ENCODE results near the gene TMED6.
A peak's percentile ranks its signal among the peaks of the same experiment; 100 is the strongest.

Gene TMED6

DNA sequence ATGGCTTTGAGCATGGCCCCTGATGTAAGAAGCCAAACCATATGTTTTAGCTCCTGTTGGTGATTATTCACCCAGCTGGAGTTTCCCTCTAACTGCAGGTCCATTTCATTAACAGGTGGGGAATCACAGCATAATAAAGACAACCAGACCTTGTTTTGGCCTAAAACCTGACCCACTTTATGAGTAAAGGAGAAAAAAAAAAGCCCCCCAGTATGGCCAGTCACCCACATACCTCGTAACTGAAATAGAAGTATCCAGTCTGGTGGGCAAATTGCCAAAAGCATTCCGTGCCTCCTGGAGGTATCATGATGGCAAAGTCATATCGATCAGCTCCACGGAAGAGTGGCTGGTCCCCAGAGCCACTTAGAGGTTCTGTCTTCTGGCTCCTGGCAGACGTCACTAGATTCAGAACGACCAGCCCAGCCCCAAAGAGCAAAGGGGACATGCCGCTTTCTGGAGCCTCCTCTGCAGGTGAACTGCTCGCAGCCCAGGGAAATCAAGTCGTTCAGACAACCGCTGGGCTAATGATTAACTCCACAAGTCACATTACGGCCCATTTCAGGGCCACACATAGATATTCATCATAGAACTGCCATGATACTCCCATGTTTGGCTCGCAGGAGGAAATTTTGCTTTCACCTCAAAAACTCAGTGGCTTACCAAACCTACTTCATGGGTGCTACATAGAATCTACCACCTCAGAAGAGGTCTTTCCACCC lies at the start of gene TMED6:
TMED6 (minus strand) TSS at position 478 of the 719 bp plus-strand sequence; CDS start at position 445, 33 bp downstream.
- no peak within 1 kb of the TSS for H3K4me3 ChIP-seq (ENCODE audit: low read depth, low read length)
- DNase-seq (ENCODE audit: low read depth), result no peak
- TF ChIP-seq, protein P1, sequence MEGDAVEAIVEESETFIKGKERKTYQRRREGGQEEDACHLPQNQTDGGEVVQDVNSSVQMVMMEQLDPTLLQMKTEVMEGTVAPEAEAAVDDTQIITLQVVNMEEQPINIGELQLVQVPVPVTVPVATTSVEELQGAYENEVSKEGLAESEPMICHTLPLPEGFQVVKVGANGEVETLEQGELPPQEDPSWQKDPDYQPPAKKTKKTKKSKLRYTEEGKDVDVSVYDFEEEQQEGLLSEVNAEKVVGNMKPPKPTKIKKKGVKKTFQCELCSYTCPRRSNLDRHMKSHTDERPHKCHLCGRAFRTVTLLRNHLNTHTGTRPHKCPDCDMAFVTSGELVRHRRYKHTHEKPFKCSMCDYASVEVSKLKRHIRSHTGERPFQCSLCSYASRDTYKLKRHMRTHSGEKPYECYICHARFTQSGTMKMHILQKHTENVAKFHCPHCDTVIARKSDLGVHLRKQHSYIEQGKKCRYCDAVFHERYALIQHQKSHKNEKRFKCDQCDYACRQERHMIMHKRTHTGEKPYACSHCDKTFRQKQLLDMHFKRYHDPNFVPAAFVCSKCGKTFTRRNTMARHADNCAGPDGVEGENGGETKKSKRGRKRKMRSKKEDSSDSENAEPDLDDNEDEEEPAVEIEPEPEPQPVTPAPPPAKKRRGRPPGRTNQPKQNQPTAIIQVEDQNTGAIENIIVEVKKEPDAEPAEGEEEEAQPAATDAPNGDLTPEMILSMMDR (IDR thresholded peaks at IDR 0.05; ENCODE audit: low read depth, low read length, missing control alignments), result no peak

DNA sequence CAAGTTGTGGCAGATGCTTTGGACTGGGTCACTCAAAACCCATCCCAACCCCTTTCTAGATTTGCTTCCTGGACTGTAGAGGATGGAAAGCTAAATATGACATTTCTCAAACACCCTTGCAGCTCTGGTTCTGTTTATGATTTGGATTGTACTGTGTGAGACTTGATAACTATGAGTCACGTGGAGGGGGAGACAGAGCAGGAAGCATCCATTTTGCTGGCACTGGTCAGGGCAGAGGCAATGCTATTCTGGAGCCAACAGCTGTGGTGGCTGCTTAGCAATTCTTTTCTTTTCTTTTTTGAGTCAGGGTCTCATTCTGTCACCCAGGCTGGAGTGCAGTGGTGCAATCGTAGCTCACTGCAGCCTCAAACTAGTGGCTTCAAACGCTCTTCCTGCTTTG lies 47.8 kb upstream of the TMED6 start:
- no peak for DNase-seq (ENCODE audit: low read depth)
- TF ChIP-seq, protein P1 (IDR thresholded peaks at IDR 0.05; ENCODE audit: low read depth, low read length, missing control alignments), result no peak
- no peak overlapping the region for H3K4me3 ChIP-seq (ENCODE audit: low read depth, low read length)

DNA sequence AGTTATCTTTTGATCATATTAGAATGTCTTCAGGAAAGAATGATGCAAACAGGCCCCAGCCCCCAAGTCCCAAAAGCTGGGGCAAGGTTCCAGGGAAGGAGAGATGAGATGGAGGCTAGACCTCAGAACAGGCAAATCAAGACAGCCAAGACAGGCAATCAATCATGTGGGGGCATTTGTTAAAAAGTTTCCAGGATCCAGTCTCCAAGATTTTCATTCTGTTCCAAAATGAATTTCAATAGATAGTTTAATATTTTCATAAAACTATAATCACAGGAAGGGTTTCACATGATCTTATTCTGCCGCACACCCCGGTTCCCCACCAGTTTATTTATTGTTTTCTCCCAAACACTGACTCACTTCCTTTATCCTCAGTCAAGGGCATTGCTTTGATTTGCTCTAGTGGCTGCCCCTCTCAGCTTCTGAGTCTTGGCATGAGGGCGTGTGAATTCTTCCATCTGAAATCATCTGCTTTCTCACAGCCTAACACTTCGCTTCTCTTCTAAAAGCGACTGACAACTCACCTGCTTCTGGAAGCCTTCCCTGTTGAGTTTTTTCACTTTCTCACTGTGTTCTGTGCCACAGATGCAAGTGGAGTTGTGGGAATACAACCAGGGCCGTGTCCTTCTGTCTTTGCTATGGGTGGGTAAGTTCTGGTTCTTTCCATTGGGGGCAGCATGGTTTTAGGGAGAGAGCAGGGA lies 46.4 kb upstream of the TMED6 start:
- DNase-seq (ENCODE audit: low read depth), result no peak
- H3K4me3 ChIP-seq (ENCODE audit: low read depth, low read length), result no peak overlapping the region

DNA sequence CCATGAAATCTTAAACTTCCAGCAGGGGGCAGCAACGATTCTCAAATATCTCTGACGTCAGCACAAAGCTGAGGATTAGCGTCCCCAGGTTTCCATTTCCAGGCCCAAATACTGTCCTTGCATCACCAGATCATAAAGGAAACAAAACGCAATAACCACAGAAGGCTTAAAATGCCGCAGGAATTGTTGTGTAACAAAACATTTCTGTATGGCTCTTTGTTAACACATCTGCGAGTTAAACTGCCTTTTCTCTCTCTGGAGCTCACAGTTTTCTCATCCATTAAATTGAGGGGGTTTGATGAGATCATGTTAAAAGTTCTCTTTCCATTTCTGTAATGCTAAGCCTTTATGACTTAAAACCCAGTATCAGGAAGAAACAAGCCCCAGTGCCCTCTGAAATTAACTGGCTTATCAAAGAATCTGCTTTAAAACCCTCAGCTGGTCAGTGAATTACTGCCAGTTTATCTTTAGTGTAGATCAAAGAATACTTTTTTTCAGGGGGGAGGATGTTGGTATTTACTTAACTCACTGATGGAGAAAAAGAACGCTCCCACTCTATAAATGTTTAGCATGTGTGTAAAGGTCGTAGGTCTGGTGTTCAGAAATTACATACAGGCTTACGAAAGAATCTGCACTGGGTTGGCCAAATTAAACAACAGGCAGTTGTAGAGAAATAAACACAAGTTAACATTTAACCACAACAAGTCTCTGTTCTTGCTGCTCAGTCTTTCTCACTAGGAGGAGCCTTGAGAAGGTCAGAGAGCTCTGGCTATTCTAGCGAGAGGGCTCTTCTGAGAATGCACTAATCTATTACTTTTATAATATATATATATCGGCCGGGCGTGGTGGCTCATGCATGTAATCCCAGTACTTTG lies 44.8 kb upstream of the TMED6 start:
- no peak overlapping the region for H3K4me3 ChIP-seq (ENCODE audit: low read depth, low read length)

More for the DNA sequence above, 46.4 kb upstream of the TMED6 start:
- TF ChIP-seq, protein P1 (IDR thresholded peaks at IDR 0.05; ENCODE audit: low read depth, low read length, missing control alignments), result peak; percentile 54

DNA sequence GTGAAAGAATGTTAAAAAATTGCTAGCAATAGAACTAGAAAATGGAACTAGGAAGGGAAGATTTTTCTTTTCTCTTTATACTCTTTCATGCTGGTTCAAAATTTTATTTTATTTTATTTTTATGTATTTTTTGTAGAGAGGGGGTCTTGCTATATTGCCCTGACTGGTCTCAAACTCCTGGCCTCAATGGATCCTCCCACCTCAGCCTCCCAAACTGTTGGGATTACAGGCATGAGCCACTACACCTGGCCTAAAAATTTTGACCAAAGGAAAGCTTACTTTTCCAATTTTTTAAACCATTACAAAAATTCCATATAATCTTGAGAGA lies 44.2 kb upstream of the TMED6 start:
- TF ChIP-seq, protein P1 (IDR thresholded peaks at IDR 0.05; ENCODE audit: low read depth, low read length, missing control alignments), result no peak
- no peak overlapping the region for H3K4me3 ChIP-seq (ENCODE audit: low read depth, low read length)
- DNase-seq (ENCODE audit: low read depth), result no peak

More for the DNA sequence above, 44.8 kb upstream of the TMED6 start:
- DNase-seq (ENCODE audit: low read depth), result peak; percentile 53
- TF ChIP-seq, protein P1 (IDR thresholded peaks at IDR 0.05; ENCODE audit: low read depth, low read length, missing control alignments), result peak; percentile 53

DNA sequence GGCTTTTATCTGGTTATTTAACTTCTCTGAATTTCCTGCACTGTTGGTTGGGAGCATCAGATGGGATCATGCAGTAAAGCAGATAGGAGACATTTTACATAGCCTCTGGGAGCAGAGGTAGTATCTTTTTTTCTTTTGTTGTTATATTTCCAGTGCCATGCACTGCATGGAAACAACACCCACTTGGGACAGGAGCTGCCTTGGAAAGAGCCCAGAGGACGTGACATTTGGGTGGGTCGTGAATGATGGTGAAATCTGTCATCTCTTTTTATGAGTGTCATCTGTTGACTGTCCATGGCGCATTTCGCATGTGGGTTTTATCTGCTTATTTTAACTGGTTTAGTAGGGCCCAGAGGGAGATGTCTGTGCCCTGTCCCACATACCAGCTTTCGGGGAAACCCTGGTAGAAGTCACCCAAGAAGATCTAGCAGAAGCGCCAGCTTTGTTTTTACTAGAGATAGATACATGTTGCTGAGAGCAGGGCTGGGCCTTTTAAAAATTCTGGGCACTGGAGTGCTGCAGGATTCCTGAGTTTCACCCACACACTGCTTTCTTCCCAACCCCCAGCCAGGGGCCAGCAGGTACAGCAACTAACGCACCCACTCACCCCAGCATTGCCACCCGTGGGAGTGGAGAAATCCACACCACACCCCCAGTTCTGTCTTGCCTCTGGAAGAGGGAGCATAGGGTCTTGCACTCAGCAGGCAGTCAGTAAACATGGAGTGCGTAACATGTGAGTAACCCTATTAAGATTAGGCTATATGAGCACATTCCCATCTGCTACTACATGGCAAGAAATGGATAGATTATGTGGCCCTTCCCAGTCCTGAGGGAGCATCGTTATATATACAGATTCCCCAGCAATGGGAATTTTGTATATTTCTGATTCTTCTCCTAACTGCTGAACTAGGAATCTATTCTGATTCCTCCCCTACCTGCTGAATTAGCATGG lies 42.6 kb upstream of the TMED6 start:
- DNase-seq (ENCODE audit: low read depth), result no peak
- TF ChIP-seq, protein P1 (IDR thresholded peaks at IDR 0.05; ENCODE audit: low read depth, low read length, missing control alignments), result no peak
- no peak overlapping the region for H3K4me3 ChIP-seq (ENCODE audit: low read depth, low read length)

Measured in GM12864 (cell line).